Psoas muscle (tissue), 8 donors: ENCODE results near the gene SIM2. TPM values are rescaled to one million over a fixed set of nuclear protein-coding genes. Genes with fewer than 3 reads are reported as not detected.

ENCODE experiments used
- ATAC-seq, 4 donors: fragments of 200-7000 bp; cut with Tn5 transposase; one replicate each; pipeline ENCODE4 v1.9.1; 2020; ENCODE audit warnings: moderate library complexity in 3 of 4, mild to moderate bottlenecking in 2 of 4
- DNase-seq, 2 donors: peaks; one replicate each; pipeline ENCODE4 v3.0.0-alpha.2; 2020
- H3K27ac ChIP-seq: fragments of 200-600 bp; one replicate; pipeline ENCODE4 v1.8.0; 2022
- H3K27me3 ChIP-seq, 3 donors: fragments of 200-600 bp in 1 of 3; one replicate each; pipeline versions ENCODE4 v1.6.1 to v1.8.0; 2013 to 2022; ENCODE audit warnings: low read length in 2 of 3, mild to moderate bottlenecking in 2 of 3, moderate library complexity in 1 of 3; ENCODE audit not compliant: insufficient read depth in 3 of 3
- H3K36me3 ChIP-seq, 2 donors: fragments of 200-600 bp in 1 of 2; one replicate each; pipeline versions ENCODE4 v1.6.1 to v1.8.0; 2013 to 2022; ENCODE audit warnings: low read depth in 1 of 2, mild to moderate bottlenecking in 1 of 2, moderate library complexity in 1 of 2; ENCODE audit not compliant: insufficient read depth in 1 of 2
- H3K4me1 ChIP-seq: fragments of 200-600 bp; one replicate; pipeline ENCODE4 v1.8.0; 2022
- H3K4me3 ChIP-seq: fragments of 200-600 bp; one replicate; pipeline ENCODE4 v1.8.0; 2022; ENCODE audit warnings: mild to moderate bottlenecking
- H3K9me3 ChIP-seq: fragments of 200-600 bp; one replicate; pipeline ENCODE4 v1.8.0; 2022
- WGBS, 3 donors: extraction: QIAGEN DNeasy Blood & Tissue Kit; methylation state at CpG; one replicate each; pipeline versions ENCODE4 v1.1.6 to v1.1.7; 2013; 5-methylcytosine and 5-hydroxymethylcytosine counted together
- intact Hi-C, 2 donors: fragments of 100-400 bp; cut with DNase I; formaldehyde crosslinking; loops; one replicate each; pipeline versions ENCODE4 v1.11.0 to v1.14.2; 2022
- polyA plus RNA-seq, 3 donors: library from polyadenylated mRNA; stranded (reverse); fragments of 200-250 nt; gene quantifications; one replicate each; pipeline ENCODE4 v1.2.3, GENCODE V29; 2013
- total RNA-seq, 4 donors: library from RNA; stranded (reverse); fragmentation: NEBNext Ultra II Directional in 2 of 4; extraction: Animal tissue kit (Norgen Biotek cat#: 25700) in 2 of 4; gene quantifications; one replicate each; pipeline versions ENCODE4 v1.2.1 to v1.2.4, GENCODE V29; 2021 to 2023
- TF ChIP-seq, protein P1 (sequence below): fragments of 200-600 bp; IDR thresholded peaks from one replicate; pipeline ENCODE4 v1.8.0; 2022; ENCODE audit warnings: antibody characterized with exemption
- donor health status: healthy with polysubstance abuse.
- donor health status: DM: no; HTN: no; CAD: no; lungs with moderate emphysema.
- donor health status: Bipolar disorder and iron deficiency.
- donor health status: healthy.
- donor health status: DM: yes; HTN: yes; CAD: no.
- donor health status: DM: no; HTN: no; CAD: no.
- donor health status: DM: no; HTN: no; CAD: no.
- donor health status: DM: yes; HTN: yes; CAD: no.

Gene SIM2
- total and polyA plus RNA-seq, 7 donors: 0.06 to 3.0 (median 0.14) TPM

DNA sequence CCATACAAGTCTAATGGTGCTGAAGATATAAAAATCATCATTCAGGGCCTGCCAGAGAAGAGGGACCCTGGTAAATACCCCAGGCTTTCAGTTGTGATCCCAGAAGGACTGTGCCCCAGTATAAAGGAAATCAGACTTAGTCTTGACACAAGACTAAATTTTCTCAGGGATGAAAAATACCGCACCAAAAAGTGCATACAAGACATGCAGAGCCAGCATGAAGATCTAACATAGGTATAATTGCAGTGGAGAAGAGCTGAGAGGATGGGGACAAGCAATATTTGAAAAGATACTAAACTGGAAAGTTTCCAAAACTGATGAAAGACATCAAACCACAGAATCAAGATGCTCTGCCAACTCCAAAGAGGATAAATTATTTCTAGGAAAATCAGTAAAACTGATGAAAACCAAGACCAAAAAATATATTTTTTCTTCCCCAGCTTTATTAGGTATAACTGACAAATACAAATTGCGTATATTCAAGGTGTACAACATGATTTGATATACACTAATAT is 17.7 kb upstream of the SIM2 start:
- TF ChIP-seq, protein P1, sequence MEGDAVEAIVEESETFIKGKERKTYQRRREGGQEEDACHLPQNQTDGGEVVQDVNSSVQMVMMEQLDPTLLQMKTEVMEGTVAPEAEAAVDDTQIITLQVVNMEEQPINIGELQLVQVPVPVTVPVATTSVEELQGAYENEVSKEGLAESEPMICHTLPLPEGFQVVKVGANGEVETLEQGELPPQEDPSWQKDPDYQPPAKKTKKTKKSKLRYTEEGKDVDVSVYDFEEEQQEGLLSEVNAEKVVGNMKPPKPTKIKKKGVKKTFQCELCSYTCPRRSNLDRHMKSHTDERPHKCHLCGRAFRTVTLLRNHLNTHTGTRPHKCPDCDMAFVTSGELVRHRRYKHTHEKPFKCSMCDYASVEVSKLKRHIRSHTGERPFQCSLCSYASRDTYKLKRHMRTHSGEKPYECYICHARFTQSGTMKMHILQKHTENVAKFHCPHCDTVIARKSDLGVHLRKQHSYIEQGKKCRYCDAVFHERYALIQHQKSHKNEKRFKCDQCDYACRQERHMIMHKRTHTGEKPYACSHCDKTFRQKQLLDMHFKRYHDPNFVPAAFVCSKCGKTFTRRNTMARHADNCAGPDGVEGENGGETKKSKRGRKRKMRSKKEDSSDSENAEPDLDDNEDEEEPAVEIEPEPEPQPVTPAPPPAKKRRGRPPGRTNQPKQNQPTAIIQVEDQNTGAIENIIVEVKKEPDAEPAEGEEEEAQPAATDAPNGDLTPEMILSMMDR: no peak
- no peaks in the 10 kb centered on the region for H3K36me3 ChIP-seq
- ATAC-seq (no peak), DNase-seq (no peak)
- peaks cover 0 to 13% (median 3%) of the 10 kb centered on the region in 3 donors for H3K27me3 ChIP-seq
- 91 to 95% (median 95%) methylated on average over 2 of the region's 2 CpGs for WGBS, 3 donors
- no peak overlapping the region for H3K4me3 ChIP-seq
- H3K4me1 ChIP-seq: peaks cover 9% of the 10 kb centered on the region
- no peak overlapping the region for H3K27ac ChIP-seq
- intact Hi-C loops: no loop called here
- H3K9me3 ChIP-seq: peaks cover 6% of the 10 kb centered on the region

DNA sequence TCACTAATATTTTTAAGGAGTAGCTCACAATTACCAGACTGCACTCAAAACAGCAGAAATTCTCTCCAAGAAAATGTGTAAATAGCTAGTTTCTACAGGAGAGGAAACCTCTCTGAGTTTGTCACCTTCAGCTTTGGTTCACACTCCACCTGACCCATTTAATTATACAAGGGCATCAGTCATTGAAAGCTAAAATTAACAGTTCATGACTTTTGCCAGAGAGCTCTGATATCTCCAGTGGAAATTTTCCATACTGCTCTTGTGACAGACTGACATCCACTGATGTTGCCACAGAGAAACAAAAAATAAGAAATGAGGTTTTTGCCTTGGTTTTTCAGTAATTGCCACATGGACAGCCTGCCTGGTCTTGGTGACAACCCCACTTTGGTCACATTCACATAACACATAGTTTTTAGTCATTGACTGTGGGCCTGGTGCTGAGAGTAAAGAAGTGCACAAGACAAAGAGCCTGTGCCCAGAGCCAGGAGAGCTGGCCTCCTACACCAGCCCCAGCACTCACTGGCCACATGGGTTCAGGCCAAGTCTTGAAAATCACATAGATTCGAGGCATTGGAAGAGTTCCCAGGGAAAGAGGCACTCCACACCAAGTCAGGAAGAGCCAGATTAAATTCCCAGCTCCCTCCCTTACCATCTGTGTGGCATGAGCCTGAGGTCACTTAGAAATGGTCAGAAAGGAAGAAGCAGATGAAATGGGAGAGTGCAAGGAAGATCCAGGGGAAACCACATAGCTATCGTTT is 13.8 kb upstream of the SIM2 start:
- ATAC-seq: peak in 2 of 4 donors; percentile 40 to 71

DNA sequence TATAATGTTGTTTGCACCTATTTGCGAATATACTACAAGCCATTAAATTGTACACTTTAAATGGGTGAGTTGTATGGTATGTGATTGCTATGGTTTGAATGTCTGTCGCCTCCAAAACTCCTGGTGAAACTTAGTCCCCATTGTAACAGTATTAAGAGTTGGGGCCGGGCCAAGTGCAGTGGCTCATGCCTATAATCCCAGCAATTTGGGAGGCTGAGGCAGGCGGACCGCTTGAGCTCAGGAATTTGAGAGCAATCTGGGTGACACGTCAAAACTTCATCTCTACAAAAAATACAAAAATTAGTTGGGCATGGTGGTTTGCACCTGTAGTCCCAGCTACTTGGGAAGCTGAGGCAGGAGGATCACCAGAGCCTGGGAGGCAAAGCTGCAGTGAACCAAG is 12.0 kb upstream of the SIM2 start:
- no peak for ATAC-seq
- intact Hi-C loops: no loop called here
- peaks cover 0 to 34% (median 7%) of the 10 kb centered on the region in 3 donors for H3K27me3 ChIP-seq

More for the DNA sequence above, 13.8 kb upstream of the SIM2 start:
- H3K36me3 ChIP-seq: no peaks in the 10 kb centered on the region
- WGBS, 3 donors: 18 to 19% (median 19%) methylated on average over 2 of the region's 2 CpGs
- no peak for DNase-seq
- H3K27ac ChIP-seq: no peak overlapping the region
- peaks cover 9% of the 10 kb centered on the region for H3K4me1 ChIP-seq
- no peak overlapping the region for H3K4me3 ChIP-seq
- TF ChIP-seq, protein P1: no peak
- intact Hi-C loops: no loop called here
- H3K9me3 ChIP-seq: peaks cover 6% of the 10 kb centered on the region
- H3K27me3 ChIP-seq: peaks cover 0 to 18% (median 0%) of the 10 kb centered on the region in 3 donors

DNA sequence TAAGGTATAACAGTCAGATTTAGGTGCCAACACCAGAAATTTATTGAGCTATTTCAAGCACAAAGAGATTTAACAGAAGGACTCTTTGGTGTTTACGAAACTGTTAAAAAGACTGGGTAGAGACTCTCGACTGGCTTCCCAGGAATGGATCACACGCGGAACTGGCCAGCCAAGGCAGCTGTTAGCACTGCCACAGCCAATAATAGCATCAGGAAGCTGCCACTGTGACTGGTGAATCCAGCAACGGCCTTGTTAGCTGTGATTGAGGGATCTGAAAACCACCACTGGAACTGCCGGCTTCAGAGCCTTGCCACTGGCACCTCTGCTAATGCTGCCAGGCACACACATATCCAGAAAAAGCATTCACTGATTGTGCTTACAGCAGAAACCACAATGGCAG is 10.6 kb upstream of the SIM2 start:
- Histone ChIP-seq H3K27me3 (peaks cover 0 to 48% (median 20%) of the 10 kb centered on the region in 3 donors), H3K4me3 (no peak overlapping the region), H3K9me3 (no peaks in the 10 kb centered on the region), H3K36me3 (no peaks in the 10 kb centered on the region), H3K4me1 (peaks cover 14% of the 10 kb centered on the region), H3K27ac (no peak overlapping the region)
- intact Hi-C loops: no loop called here
- TF ChIP-seq, protein P1: no peak
- no peak for DNase-seq
- WGBS, 3 donors: 21 to 33% (median 22%) methylated on average over 6 of the region's 6 CpGs
- peak; percentile 57 to 90 (median 74) for ATAC-seq

More for the DNA sequence above, 12.0 kb upstream of the SIM2 start:
- 61 to 80% (median 66%) methylated on average over 6 of the region's 6 CpGs for WGBS, 3 donors
- Histone ChIP-seq H3K27ac (no peak overlapping the region), H3K9me3 (no peaks in the 10 kb centered on the region), H3K4me1 (peaks cover 9% of the 10 kb centered on the region), H3K4me3 (no peak overlapping the region), H3K36me3 (no peaks in the 10 kb centered on the region)
- TF ChIP-seq, protein P1: no peak
- no peak for DNase-seq
